ENCODE measurements around the gene STX19.
"Not testable (repeated sequence)": the region's sequence is repeated elsewhere in the genome, so short reads cannot be mapped to it uniquely, and the experiment has no call there.

STX19 gene, protein sequence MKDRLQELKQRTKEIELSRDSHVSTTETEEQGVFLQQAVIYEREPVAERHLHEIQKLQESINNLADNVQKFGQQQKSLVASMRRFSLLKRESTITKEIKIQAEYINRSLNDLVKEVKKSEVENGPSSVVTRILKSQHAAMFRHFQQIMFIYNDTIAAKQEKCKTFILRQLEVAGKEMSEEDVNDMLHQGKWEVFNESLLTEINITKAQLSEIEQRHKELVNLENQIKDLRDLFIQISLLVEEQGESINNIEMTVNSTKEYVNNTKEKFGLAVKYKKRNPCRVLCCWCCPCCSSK

DNA sequence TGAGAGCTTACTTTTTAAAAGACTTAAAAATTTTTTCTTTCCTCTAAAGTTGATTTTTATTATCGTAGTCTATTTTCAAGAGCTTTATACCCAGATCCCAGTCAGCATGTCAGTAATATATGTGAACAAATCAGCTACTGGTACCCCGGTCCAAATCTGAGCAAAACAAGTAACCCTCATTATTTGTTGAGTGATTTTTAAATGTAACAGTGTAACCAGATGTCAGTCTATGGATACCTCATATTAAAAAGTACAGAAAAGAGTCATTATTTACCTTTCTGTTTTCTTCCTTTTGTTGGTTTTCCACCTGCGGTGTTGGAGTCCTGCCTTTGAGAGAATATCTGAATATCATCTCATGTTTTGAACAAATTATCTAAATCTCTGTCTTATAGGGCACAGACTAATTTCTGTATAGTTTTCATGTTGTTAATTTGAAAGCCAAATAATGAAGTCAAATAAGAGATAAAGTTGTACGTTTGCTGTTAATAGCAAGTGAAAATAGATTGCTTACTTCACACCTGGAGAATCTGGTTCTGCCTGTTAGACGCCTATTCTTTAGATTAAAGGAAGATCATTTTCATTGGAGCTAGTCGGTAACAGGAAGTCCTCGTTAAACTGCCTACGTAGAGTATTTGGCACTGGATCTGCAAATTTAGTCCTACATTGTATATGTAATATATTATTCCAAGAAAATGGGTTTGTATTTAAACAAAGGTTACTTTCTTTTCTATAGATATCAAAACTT is at the start of gene STX19:
Gene STX19, minus strand, starts transcription at position 505 of the 745 bp plus-strand sequence. CDS start 13,328 bp downstream, outside the sequence.
- no peak for DNase-seq

DNA sequence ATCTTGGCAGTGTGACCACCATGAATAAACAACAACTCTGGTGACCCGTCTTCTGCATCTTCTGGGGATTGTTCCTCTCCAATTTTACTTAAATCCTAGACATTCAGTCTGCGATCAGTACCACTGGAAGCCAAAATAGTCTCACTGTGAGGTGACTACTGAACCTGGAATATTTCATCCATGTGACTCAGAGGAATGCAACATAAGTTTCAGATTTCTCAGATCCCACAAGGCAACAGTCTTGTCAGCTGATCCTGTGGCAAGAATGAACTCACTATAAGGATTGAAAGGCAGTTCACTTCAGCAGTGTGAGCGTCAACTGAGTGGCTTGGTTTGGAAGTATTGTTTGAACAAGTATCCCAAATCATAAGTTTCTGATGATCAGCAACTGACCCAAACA is 47.7 kb upstream of the STX19 start:
- DNase-seq, result no peak

DNA sequence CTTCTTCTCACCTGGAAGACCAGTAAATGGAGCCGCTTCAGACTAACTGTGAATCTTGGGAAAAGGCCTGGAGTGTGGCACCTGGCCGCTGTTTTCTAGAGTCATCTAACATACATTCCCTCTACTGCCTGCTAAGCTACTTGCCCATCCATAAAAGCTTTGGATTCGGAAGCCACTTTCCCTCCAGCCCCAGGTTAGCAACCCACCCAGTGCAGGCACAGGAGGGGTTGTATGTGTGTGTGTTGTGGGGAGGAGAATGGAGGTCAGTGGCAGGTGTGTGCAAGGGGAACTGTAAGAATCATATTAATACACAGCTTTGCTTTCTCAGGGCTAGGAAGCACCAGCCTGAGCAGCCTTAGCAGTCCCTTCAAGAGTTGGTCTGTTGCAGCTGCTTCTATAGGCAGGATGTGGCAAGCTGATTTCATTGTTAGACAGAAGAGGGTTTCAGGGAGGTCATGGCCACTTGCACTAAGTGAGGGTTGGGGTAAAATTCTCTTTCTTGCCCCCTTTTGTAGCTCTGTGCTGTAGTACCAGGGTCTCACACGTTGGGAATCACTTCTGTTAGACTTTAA is 43.4 kb upstream of the STX19 start:
- no peak for DNase-seq

DNA sequence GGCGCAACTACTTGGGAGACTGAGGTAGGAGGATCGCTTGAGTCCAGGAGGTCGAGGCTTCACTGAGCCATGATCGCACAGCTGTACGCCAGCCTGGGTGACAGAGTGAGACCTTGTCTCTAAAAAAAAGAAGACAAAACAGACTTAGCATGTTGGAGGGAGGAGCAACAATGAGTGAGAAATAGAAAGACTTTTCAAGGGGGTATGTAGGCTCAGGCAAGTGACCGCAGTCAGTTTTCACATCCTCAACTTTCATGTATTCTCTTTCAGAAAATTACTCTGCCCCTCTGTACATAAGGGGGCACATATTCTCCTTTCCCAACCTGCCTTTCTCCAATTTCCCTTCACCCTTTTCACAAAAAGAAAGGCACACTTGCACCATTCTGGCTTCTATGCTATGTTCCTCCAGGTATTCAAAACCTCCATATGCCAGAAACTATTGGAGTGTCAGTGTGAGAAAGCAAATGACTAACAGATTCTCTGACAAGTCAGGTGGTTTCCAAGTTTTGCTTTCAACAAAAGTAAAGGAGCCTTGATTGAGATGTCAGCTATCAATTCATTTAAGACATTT is 42.0 kb upstream of the STX19 start:
- DNase-seq, result no peak

DNA sequence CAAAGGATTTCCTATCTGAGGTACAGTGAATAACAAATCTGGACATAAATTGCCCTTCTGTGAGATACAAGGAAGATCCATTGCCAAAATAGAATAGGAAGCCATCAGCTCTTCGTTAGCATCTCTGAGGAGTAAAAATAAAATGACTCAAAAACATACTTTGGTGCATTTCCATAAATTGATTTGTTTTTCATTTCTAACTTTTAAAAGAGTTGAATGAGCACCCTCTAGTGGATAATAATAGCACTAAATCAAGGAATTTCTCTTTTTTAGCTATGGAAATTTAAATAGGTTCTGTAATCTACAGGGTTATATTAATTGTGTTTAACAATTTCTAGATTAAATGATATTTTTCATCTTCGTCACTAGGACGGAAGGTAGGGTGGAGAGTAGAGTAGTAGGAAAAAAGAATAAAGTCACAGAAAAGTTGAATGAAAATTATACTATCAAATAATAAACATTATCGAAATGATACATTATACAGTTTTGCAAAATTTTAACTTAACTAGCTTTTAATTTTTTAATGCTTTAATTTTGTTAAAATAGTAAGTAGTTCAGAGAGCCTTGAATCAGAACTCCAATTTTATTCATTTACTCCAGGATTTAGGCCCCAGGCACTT is 40.9 kb upstream of the STX19 start:
- no peak for DNase-seq

DNA sequence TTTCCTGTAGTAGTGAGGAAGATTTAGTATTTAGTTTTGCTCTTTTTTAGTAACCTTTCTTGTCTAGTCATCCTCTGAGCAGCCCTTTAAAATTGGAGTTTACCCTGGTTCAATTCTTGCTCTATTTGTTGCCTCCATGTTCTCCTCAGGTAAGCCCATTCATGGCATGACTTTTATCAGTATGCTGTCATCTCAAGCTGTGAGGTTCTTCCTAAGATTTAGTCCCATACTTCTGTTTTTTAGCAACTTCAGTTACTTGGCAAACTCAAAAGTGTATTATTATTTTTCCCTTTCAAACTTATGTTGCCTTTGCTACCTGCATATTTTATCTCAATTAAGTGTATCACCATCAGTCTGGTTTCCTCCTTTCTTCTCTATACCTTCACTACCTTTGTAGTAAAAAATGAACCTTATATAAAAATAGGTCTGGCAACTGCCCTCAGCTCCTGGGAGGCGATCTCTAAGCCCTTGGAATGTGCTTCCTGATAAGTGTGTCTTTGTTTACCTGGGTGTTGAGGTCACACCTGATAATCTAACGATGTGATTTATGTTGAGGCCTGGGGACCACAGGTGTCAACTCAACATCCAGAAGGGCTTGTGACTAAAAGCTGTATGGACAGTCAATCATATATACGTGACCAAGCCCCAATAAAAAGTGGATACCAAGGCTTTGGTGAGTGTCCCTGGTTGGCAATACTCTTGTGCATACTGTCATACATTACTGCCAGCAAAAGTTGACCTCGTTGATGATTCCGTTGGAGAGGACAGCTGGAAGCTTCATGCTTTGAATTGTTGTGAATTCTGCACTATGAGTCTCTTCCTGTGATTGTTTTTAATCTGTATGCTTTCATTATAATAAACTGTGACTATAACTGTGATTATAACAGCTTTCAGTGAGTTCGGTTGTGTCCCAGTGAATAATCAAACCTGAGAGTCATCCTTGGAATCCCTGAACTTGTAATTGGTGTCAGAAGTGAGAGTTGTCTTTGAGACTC is 38.4 kb upstream of the STX19 start:
- no peak for DNase-seq

DNA sequence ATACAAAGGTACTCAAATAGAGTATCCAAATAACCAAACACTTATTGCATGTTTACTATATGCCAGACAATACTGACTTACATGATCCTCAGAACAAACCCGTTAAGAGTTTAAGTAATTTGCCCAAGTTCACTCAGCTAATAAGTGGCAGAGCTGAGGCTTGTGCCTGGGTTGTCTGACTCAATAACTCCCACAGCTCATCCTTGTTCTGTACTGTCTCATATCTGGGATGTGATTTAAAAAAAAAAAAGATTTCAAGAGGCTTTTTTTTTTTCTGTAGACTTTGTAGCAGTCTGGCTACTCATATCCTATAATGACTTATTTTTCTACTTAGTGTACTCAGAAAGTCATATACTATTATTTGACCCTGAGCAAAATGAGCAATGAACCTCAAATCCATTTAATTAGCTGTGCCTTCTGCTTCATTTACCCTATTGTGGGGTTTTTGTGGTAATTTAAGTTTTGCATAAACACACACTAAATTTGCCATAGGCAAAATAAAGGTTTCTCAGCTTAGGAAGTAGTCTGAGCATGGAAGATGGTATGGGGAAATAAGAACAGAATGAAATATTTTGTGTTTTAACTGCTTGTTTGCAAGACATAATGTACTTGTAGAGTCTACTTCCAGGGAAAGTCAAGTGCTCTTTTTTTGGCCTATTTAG is 37.6 kb upstream of the STX19 start:
- no peak for DNase-seq

DNA sequence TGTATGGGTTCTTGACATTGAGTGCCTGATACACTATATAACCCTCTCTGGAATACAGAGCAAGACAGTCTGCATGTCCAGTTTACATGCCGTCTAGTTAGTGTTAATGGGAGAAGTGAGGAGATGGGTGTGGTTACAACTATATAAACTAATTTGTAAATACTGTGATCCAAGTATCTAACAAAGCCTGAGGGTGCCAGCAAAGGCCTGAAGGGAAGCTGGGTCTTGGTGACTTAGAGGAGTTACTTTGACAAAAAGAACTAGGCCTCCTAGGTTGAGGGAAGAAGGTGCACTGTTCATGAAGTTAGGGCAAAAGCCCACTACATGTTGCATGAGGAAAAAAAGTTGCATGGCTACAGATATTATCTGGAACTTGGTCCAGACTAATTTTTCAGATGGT is 36.7 kb upstream of the STX19 start:
- DNase-seq, result no peak

DNA sequence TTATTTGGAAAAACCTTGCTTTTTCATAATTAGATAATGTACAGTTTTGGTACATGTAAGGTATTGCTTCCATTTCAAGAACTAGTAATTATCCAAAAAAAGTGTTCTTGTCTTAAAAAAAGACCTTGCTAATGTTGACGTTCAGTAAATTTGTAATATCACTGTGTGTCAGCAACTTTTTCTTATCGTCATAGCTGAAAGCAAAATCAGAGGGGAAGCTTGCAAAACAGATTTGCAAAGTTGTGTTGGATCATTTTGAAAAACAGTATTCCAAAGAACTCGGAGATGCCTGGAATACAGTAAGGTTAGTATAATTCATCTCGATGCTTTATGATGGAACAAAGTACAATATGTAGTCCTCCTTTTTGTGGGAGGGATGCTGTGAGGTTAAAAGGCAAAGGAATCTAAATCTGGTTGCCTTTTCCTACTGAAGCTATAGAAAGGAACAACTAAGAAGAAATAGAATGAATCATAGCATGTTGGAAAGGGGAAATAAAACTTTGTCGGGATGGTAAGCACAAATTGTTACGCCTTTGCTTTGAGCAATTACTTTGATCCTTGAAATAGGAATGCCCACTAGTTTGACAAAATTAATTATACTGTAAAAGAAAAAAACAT is 36.0 kb upstream of the STX19 start:
- DNase-seq, result no peak

DNA sequence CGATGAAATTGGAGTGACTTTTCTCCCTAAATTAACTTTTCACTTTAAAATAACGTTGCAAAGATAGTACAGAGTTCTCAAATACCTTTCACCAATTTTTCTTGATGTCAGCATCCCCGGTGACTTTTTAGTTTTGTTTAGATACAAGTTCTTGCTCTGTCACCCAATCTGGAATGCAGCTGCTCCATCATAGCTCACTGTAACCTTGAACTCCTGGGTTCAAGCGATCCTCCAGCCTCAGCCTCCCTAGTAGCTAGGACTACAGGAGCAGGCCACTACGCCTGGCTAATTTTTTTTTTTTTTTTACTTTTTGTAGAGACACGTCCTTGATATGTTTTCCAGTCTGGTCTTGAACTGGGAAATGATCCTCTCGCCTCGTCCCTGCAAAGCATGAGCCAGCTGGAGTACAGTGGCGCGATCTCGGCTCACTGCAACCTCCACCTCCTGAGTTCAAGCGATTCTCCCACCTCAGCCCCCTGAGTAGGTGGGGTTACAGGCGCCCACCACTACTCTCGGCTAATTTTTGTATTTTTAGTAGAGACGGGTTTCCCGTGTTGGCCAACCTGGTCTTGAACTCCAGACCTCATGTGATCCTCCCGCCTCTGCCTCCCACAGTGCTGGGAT is 35.2 kb upstream of the STX19 start:
- no peak for DNase-seq

DNA sequence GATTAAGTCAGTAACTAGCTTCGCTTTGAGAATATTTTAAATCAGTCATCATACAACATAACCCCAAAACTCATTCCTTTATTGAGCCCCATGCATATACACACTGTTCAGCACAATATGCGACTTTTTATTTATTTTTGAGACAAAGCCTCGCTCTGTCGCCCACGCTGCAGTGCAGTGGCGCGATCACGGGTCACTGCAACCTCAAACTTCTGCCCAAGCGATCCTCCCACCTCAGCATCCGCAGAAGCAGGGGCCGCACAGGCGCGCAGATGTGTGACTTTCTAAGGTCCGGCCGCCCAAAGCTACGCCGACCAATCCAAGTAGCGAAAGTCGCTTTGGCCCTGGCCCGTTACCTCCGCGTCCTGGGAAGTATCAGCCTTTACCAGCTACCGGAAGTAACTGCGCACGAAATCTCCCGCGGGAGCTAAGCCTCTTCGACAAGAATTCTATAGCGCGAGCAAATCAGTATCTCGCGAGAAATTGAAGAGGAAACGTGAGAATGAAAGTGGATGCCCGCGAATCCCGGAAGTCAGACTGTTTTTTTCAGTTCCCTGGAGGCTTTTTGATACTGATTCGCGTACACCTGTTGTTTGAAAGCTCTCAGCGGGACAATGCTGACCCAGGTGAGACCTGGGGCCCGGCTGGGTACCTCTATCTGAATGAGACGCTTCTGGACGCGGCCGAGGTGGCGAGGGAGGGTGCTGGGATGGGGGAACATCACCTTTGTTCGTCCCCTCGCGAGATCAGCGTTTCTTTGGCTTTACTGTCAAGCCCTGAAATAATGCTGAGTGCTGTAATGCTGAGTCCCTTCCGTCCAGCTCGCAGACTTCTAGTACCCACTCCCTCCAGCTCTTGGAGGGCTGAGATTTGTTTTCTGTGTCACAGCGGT is 34.4 kb upstream of the STX19 start, which contains the start of the genes DHFR2 and NSUN3:
Gene DHFR2, minus strand, starts transcription at position 404 of the 892 bp plus-strand sequence. CDS start 1,405 bp downstream, outside the sequence.
Gene NSUN3, plus strand, starts transcription at position 549 of the 892 bp plus-strand sequence. Its CDS starts 66 bp downstream, at position 615.
- DNase-seq, result peak; percentile 98

DNA sequence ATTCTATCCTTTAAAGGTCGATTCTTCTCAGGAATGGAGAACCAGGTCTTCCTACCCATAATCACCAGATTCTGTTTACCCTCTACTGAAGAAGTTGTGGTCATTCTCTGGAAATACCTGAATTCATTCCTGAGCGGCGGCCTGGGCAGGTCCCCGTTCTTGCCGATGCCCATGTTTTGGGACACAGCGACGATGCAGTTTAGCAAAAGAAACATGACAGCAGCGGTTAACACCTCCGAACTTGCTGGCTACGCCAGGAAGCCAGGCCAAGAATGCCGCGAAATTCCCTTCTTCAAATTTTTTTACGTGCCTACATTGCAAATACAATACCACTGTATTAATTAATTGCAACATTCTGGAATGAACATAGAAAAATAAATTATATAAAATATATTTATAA is 32.9 kb upstream of the STX19 start:
- no peak for DNase-seq

DNA sequence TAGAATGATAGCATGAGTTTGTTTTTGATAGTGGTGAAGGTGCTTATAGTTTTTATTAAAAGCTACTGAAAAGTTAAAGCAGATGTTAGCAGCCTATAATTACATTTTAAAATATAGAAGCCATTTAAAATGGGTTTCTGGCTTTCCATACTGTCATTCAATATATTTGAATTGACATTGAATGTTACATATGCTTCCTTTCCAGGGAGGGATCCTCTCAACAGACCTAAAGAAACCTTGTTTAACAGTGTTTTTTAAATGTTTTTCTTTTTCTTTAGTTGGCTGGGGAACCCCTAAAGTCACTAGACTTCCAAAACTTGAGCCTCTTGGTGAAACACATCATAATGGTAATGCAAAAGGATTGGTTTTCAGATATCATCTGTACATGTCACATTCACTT is 22.1 kb upstream of the STX19 start:
- DNase-seq, result no peak

DNA sequence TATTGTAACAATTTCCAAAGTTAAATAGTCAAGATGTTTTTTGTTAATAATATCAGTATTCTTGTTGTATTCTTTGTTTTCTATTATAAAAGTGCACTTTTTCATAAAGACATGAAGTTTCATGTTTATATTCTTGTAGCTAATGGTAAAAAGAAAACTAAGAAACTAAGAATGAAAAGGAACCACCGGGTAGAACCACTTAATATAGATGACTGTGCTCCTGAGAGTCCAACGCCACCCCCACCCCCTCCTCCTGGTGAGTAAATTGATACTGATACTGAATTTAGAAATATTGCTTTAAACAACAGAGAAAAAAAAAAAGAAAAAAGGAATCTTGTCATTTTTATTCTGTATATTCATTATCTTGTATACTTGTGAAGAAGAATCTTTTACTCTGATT is 20.9 kb upstream of the STX19 start:
- no peak for DNase-seq

DNA sequence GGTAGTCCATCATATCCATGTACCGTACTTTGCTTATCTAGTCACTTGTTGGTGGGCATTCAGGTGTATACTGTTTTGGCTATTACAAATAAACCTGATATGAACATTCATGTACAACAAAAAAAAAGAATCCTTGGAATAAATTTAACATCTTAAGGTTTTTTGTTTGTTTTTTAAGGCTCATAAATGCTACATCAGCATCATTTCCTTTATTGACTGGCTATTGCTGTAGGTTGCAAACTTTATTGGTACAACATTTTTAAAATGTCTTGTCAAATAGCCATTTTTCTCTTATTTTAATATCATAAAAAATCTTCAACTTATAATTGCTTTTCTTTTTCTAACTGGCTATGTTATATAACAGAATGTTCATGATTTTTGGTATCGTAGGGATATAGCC is 18.1 kb upstream of the STX19 start:
- no peak for DNase-seq

DNA sequence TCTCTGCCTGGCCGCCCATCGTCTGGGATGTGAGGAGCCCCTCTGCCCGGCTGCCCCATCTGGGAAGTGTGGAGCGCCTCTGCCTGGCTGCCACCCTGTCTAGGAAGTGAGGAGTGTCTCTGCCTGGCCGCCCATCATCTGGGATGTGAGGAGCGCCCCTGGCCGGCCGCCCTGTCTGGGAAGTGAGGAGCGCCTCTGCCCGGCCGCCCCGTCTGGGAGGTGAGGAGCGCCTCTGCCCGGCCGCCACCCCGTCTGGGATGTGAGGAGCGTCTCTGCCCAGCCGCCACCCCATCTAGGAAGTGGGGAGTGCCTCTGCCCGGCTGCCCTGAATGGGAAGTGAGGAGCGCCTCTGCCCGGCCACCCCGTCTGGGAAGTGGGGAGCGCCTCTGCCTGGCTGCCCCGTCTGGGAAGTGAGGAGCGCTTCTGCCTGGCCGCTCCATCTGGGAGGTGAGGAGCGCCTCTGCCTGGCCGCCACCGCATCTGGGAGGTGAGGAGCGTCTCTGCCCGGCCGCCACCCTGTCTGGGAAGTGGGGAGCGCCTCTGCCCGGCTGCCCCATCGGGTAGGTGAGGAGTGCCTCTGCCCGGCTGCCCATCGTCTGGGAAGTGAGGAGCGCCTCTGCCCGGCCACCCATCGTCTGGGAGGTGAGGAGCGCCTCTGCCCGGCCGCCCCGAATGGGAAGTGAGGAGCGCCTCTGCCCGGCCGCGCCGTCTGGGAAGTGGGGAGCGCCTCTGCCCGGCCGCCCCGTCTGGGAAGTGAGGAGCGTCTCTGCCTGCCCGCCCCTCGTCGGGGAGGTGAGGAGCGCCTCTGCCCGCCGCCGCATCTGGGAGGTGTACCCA is 15.9 kb upstream of the STX19 start:
- DNase-seq, result not testable (repeated sequence)

DNA sequence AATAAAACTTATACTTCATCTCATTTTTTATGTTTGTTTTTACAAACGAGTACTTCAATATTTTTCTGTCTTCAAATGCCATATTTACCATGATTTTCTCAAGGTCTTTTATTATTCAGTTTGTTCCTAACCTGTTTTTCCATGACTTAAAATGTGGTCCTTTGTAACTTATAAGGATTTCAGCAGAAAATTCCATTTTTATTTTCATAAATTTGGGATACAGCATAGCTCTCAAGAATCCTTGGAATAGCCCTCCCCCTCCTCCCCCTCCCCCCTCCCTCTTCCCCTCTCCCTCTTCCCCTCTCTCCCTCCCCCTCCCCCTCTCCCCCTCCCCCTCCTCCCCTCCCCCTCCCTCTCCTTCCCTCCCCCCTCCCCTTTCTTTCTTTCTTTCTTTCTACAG is 14.9 kb upstream of the STX19 start:
- no peak for DNase-seq

DNA sequence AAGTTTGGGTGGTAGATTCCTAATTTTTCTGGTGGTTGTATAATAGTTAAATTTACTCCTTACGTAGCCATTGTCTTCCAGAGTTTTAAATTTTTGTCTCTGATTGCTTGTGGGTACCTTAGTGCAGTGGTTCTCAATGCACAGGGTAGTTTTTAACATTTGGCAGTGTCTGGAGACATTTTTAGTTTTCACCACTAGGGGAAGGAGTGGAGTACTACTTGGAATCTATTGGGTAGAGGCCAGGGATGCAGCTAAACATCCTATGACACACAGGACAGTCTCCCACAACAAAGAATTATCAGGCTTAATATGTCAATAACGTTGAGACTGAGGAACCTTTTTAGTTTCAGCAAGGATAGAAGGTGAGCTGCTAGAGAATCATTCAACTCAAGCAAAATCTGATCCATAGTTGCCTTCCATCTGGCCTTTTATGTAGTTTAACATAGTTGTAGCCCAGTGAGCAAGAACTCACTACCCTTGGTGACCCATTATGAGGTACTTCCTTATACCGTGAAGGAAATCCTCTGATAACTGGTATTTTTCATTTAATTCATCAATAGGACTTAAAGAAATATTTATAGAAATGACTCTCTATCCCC is 8.6 kb upstream of the STX19 start:
- DNase-seq, result peak; percentile 24

Data from DMS 273 treated with DMSO at 0.1 percent for 48 hours (cell line).